ENCODE measurements around the gene RAD51AP2. TPM values are rescaled to one million over a fixed set of nuclear protein-coding genes. Genes with fewer than 3 reads are reported as not detected.
"Not testable (repeated sequence)": the region's sequence is repeated elsewhere in the genome, so short reads cannot be mapped to it uniquely, and the experiment has no call there.

The RAD51AP2 gene
- total RNA-seq (0.26 TPM), polyA plus RNA-seq (not detected)

DNA sequence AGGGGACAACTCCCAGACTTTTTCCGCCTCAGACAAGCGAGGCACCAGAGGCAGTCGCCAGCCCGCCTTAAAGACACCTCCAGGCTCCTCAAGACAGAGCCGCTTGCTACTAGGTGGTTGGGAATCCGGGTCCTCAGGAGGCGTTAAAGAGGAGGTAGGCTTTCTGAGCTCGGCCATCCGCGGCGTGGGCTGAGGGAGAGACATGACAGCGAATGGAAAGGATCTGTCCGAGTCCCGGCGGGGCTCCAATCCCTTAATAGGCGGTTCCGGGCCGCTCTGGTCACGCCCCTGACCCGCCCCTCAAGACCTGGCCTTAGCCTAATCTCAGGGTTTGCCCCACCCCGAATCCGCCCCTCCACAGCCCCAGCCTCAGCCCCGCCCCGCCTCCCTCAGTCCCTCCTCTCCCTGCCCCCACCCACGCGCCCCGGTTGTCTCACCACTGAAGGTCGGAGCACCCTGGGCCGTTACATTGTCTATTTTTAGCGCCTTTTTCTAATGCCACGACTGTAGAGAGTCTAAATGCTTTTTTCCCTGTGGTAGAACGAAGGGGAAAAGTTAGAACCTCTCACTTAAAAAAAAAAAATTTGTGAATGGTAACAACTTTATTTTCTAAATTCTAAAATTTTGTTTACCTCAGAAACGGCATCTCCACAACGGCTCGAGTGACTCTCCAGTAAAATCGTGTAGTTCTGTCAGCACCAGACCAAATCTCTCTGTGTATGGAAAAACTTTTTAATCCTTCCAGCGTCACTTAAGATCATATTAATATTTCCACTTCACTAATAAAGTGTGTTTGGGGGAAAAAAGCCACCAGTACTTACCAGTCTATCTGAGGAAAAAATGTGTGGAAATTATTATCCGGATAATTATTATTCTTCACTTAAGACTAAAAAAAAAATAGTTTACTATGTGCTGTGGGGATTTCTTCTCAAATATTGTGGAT lies at the start of gene RAD51AP2:
Gene RAD51AP2 (minus strand): TSS at position 229 of the 943 bp plus-strand sequence. CDS start 25 bp downstream, at position 204.
- peak; percentile 58 for DNase-seq (ENCODE audit: extremely low spot score)
- no peak within 1 kb of the TSS for H3K27ac ChIP-seq (ENCODE audit: low read depth)
- H3K4me3 ChIP-seq (ENCODE audit: low read depth, low read length) = peak within 1 kb of the TSS; percentile 28

DNA sequence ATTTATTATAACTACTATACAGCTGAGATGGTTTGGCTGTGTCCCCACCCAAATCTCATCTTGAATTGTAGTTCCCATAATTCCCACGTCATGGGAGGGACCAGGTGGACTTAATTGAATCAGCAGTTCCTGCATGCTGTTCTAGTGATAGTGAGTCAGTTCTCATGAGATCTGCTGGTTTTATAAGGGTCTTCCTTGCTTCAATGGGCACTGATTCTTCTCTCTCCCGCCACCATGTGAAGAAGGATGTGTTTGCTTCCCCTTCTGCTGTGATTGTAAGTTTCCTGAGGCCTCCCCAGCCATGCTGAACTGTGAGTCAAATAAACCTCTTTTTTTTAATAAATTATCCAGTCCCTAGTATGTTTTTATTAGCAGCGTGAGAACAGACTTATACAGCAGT lies 47.5 kb upstream of the RAD51AP2 start:
- not testable (repeated sequence) for H3K4me1 ChIP-seq (ENCODE audit: insufficient read depth); H3K36me3 ChIP-seq (ENCODE audit: insufficient read depth); H3K27ac ChIP-seq (ENCODE audit: low read depth); H3K4me3 ChIP-seq (ENCODE audit: low read depth, low read length); DNase-seq (ENCODE audit: extremely low spot score)
- WGBS = 87% methylated on average over 3 of the region's 3 CpGs

More for the DNA sequence above, at the start of gene RAD51AP2:
- WGBS = 3% methylated on average over 38 of the region's 38 CpGs
- Histone ChIP-seq H3K4me1 (ENCODE audit: insufficient read depth) (no peaks in the 10 kb centered on the region), H3K36me3 (ENCODE audit: insufficient read depth) (no peaks in the 10 kb centered on the region)

DNA sequence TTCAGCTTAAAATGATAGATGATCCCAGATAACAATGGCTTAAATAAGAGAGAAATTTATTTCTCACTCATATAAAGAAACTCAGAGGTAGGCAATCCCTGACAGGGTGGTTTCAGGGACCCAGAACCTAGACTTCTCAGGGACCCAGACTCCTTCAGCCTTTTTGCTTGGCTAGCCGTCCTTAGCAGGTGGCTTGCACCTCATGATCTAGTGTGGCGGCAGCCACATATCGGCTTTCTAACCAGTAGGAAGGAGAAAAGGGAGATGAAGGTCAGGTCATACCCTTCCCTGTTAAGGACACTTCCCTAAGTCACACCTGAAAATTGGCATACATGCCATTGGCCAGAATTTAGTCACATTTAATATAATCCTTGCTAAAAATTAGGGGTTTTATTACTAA lies 40.6 kb upstream of the RAD51AP2 start:
- WGBS = 81% methylated on average over 3 of the region's 3 CpGs
- DNase-seq (ENCODE audit: extremely low spot score) = no peak
- Histone ChIP-seq H3K4me1 (ENCODE audit: insufficient read depth) (no peaks in the 10 kb centered on the region), H3K27ac (ENCODE audit: low read depth) (no peak overlapping the region), H3K4me3 (ENCODE audit: low read depth, low read length) (no peak overlapping the region), H3K36me3 (ENCODE audit: insufficient read depth) (no peaks in the 10 kb centered on the region)

DNA sequence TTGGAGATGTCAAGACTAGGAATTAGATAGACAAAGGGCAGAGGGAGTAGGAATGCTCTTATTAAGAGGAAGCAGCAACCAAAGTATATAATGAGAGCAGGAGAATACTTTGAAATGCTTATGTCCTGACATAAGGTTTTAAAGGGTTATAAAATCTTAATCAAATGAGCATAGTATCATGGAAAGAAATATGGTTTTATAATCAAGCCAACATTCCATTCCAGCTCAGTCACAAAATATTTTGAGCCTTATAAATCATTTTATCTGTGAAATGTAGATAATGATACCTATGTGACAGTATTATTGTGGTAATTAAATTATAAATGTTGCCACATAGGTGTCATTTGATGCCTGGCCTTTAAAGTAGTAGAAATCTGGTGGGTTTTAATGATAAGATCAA lies 39.8 kb upstream of the RAD51AP2 start:
- no peak for DNase-seq (ENCODE audit: extremely low spot score)
- Histone ChIP-seq H3K4me1 (ENCODE audit: insufficient read depth) (no peaks in the 10 kb centered on the region), H3K36me3 (ENCODE audit: insufficient read depth) (no peaks in the 10 kb centered on the region), H3K27ac (ENCODE audit: low read depth) (no peak overlapping the region), H3K4me3 (ENCODE audit: low read depth, low read length) (no peak overlapping the region)

GRCh38 chr2:17557596-17557995 lies 39.4 kb upstream of the RAD51AP2 start:
- Histone ChIP-seq H3K27ac (ENCODE audit: low read depth) (no peak overlapping the region), H3K4me3 (ENCODE audit: low read depth, low read length) (no peak overlapping the region), H3K4me1 (ENCODE audit: insufficient read depth) (no peaks in the 10 kb centered on the region), H3K36me3 (ENCODE audit: insufficient read depth) (no peaks in the 10 kb centered on the region)
- 50% methylated on average over 5 of the region's 5 CpGs for WGBS
- DNase-seq (ENCODE audit: extremely low spot score) = no peak

DNA sequence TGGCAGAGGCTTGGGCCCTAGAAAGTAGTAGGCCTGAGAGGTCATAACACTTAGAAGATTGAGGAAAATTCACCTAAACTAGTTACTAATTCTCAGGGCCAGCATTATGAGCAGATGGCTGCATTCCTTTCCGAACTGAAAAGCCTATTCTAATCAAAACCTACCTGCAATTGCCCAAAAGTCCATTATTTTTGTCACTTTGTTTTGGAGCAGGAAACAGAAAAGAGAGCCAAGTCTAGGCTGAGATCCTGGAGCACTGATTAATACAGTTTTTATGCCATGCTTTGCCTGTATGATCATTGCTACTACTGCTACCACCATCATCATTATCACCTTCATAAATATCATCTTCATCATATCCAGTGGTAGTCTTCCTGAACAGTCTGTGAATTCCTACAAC lies 36.9 kb upstream of the RAD51AP2 start:
- no peak overlapping the region for H3K4me3 ChIP-seq (ENCODE audit: low read depth, low read length)
- no peak overlapping the region for H3K27ac ChIP-seq (ENCODE audit: low read depth)
- 86% methylated on average over 1 of the region's 1 CpG for WGBS
- DNase-seq (ENCODE audit: extremely low spot score) = no peak
- H3K36me3 ChIP-seq (ENCODE audit: insufficient read depth) = no peaks in the 10 kb centered on the region
- H3K4me1 ChIP-seq (ENCODE audit: insufficient read depth) = no peaks in the 10 kb centered on the region

GRCh38 chr2:17550907-17551306 lies 32.7 kb upstream of the RAD51AP2 start:
- Histone ChIP-seq H3K4me3 (ENCODE audit: low read depth, low read length) (no peak overlapping the region), H3K4me1 (ENCODE audit: insufficient read depth) (no peaks in the 10 kb centered on the region), H3K27ac (ENCODE audit: low read depth) (no peak overlapping the region), H3K36me3 (ENCODE audit: insufficient read depth) (no peaks in the 10 kb centered on the region)
- WGBS = 86% methylated on average over 2 of the region's 2 CpGs
- DNase-seq (ENCODE audit: extremely low spot score) = no peak

GRCh38 chr2:17547737-17548136 lies 29.5 kb upstream of the RAD51AP2 start:
- no peak overlapping the region for H3K27ac ChIP-seq (ENCODE audit: low read depth)
- no peak overlapping the region for H3K4me3 ChIP-seq (ENCODE audit: low read depth, low read length)
- 77% methylated on average over 5 of the region's 5 CpGs for WGBS
- no peak for DNase-seq (ENCODE audit: extremely low spot score)
- no peaks in the 10 kb centered on the region for H3K36me3 ChIP-seq (ENCODE audit: insufficient read depth)
- no peaks in the 10 kb centered on the region for H3K4me1 ChIP-seq (ENCODE audit: insufficient read depth)

- H3K4me3 ChIP-seq (ENCODE audit: low read depth, low read length) = no peak overlapping the region
- no peak overlapping the region for H3K27ac ChIP-seq (ENCODE audit: low read depth)
- 55% methylated on average over 2 of the region's 2 CpGs for WGBS
- no peaks in the 10 kb centered on the region for H3K4me1 ChIP-seq (ENCODE audit: insufficient read depth)
- DNase-seq (ENCODE audit: extremely low spot score) = no peak
- H3K36me3 ChIP-seq (ENCODE audit: insufficient read depth) = no peaks in the 10 kb centered on the region
These were observed 29.0 kb upstream of the RAD51AP2 start for GRCh38 chr2:17547237-17547636.

DNA sequence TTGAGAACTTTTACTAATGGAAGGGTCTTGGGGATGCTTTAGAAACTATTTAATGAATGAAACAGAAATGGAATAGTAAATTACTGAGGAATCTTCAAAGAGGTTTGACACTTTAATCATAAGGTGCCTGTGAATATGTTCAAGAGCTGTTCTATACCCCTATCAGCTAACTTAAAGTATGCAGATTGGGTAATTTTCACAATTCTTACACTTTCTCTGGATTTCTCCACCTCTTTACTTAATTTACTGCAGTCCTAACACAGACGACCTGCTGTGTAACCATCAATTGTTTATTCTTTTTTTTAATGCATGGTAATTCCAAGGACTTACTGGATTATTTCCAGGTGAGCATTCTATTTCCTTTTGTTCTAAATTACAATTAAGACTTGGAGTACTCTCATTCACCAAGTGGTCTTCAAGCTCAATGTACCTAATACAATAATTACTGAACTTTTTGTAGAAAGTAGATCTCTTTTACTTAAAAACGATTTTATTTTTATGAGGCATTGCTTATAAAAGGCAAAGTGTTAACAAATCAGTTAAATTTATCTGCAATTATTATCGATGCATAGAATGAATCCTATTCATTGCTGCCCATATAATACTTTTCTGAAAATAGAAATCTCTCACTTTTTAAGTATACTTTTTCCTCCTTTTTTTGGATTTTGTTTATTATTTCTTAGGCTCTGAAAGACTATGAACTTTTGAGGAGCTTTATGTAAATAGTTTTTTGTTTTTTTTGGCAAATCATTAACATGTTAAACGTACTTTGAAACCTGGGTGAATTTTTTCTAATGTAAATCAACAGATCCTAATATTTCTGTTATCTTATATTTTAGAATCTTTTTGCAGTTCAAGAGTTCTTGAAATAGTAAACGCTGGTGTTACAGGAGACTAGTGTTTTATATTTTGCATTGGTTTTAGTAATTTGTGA lies 27.7 kb upstream of the RAD51AP2 start:
- no peaks in the 10 kb centered on the region for H3K36me3 ChIP-seq (ENCODE audit: insufficient read depth)
- H3K4me1 ChIP-seq (ENCODE audit: insufficient read depth) = no peaks in the 10 kb centered on the region
- WGBS = 59% methylated on average over 5 of the region's 5 CpGs
- no peak overlapping the region for H3K27ac ChIP-seq (ENCODE audit: low read depth)
- H3K4me3 ChIP-seq (ENCODE audit: low read depth, low read length) = no peak overlapping the region
- no peak for DNase-seq (ENCODE audit: extremely low spot score)

DNA sequence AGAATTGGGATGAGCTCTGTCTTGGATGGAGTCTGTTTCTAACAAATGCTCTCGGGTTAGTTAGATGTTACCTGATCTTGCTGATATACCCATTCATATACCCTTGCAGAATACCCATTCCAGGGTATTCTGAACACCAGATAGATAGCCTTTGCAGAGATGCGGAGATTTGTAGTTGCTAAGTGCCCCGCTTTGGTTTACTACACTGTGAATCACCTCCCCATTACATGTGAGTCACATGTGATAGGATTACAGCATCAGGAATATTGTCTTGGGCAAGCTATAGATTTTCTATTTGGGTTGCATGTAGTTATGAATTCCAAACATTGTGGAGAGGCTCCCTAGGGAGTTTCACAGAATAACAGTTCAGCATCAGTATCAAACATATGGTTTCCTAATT lies 26.0 kb upstream of the RAD51AP2 start:
- 85% methylated on average over 3 of the region's 3 CpGs for WGBS
- no peaks in the 10 kb centered on the region for H3K36me3 ChIP-seq (ENCODE audit: insufficient read depth)
- no peak for DNase-seq (ENCODE audit: extremely low spot score)

GRCh38 chr2:17543848-17544247 lies 25.6 kb upstream of the RAD51AP2 start:
- Histone ChIP-seq H3K4me3 (ENCODE audit: low read depth, low read length) (no peak overlapping the region), H3K4me1 (ENCODE audit: insufficient read depth) (no peaks in the 10 kb centered on the region), H3K36me3 (ENCODE audit: insufficient read depth) (no peaks in the 10 kb centered on the region), H3K27ac (ENCODE audit: low read depth) (peak overlapping the region; percentile 10)
- DNase-seq (ENCODE audit: extremely low spot score) = no peak

More for the DNA sequence above, 26.0 kb upstream of the RAD51AP2 start:
- Histone ChIP-seq H3K27ac (ENCODE audit: low read depth) (no peak overlapping the region), H3K4me1 (ENCODE audit: insufficient read depth) (no peaks in the 10 kb centered on the region), H3K4me3 (ENCODE audit: low read depth, low read length) (no peak overlapping the region)

GRCh38 chr2:17543131-17543660 lies 25.0 kb upstream of the RAD51AP2 start:
- Histone ChIP-seq H3K4me3 (ENCODE audit: low read depth, low read length) (no peak overlapping the region), H3K27ac (ENCODE audit: low read depth) (no peak overlapping the region)
- WGBS = 63% methylated on average over 6 of the region's 6 CpGs

More at GRCh38 chr2:17543131-17543660, 25.0 kb upstream of the RAD51AP2 start:
- no peaks in the 10 kb centered on the region for H3K36me3 ChIP-seq (ENCODE audit: insufficient read depth)
- no peak for DNase-seq (ENCODE audit: extremely low spot score)
- H3K4me1 ChIP-seq (ENCODE audit: insufficient read depth) = no peaks in the 10 kb centered on the region

Data from urinary bladder (tissue), 4 donors.